Mucosa of rectum (tissue), 2 donors: Measurements from ENCODE around the gene TBXAS1.

Experiments
- H3K27ac ChIP-seq, 2 donors: one replicate each; pipeline ENCODE4 v1.7.0; 2013; ENCODE audit warnings: inconsistent platforms in 2 of 2, low read depth in 2 of 2, low read length in 2 of 2
- H3K27me3 ChIP-seq, 2 donors: one replicate each; pipeline ENCODE4 v1.7.0; 2013; ENCODE audit warnings: low read length in 2 of 2; ENCODE audit not compliant: control insufficient read depth in 2 of 2, insufficient read depth in 2 of 2
- H3K36me3 ChIP-seq, 2 donors: one replicate each; pipeline ENCODE4 v1.7.0; 2013; ENCODE audit warnings: low read length in 2 of 2; ENCODE audit not compliant: control insufficient read depth in 2 of 2, insufficient read depth in 2 of 2
- H3K4me1 ChIP-seq, 2 donors: one replicate each; pipeline ENCODE4 v1.7.0; 2013; ENCODE audit warnings: low read length in 2 of 2, mild to moderate bottlenecking in 1 of 2; ENCODE audit not compliant: control insufficient read depth in 2 of 2, insufficient read depth in 2 of 2
- H3K4me3 ChIP-seq, 2 donors: one replicate each; pipeline ENCODE4 v1.7.0; 2013; ENCODE audit warnings: low read length in 2 of 2
- H3K9ac ChIP-seq, 2 donors: one replicate each; pipeline ENCODE4 v1.7.0; 2013; ENCODE audit warnings: low read length in 2 of 2, low read depth in 1 of 2, mild to moderate bottlenecking in 1 of 2
- H3K9me3 ChIP-seq, 2 donors: one replicate each; pipeline ENCODE4 v1.7.0; 2013; ENCODE audit warnings: low read length in 2 of 2; ENCODE audit not compliant: control insufficient read depth in 2 of 2
- donor health status: healthy.
- donor health status: Normal muscosa, but diverticular disease.

Gene TBXAS1

GRCh38 chr7:140060243-140060630, 231.2 kb downstream of the TBXAS1 start:
- H3K36me3 ChIP-seq, result peaks cover 4 to 20% of the 10 kb centered on the region in 2 donors
- H3K4me1 ChIP-seq, result peaks cover 27 to 37% of the 10 kb centered on the region in 2 donors
- H3K27ac ChIP-seq, result peak overlapping the region; percentile 75 to 82
- peak overlapping the region in 1 of 2 donors; percentile 38 for H3K9ac ChIP-seq
- peak overlapping the region; percentile 38 to 85 for H3K4me3 ChIP-seq
- H3K9me3 ChIP-seq, result no peaks in the 10 kb centered on the region
- H3K27me3 ChIP-seq, result no peaks in the 10 kb centered on the region

- peak overlapping the region; percentile 67 to 85 for H3K4me3 ChIP-seq
- peaks cover 4 to 17% of the 10 kb centered on the region in 2 donors for H3K36me3 ChIP-seq
- H3K4me1 ChIP-seq, result peaks cover 27 to 37% of the 10 kb centered on the region in 2 donors
- no peaks in the 10 kb centered on the region for H3K27me3 ChIP-seq
- H3K27ac ChIP-seq, result peak overlapping the region; percentile 82 to 92
- H3K9me3 ChIP-seq, result no peaks in the 10 kb centered on the region
- H3K9ac ChIP-seq, result peak overlapping the region in 1 of 2 donors; percentile 88
These were observed 231.9 kb downstream of the TBXAS1 start for GRCh38 chr7:140060788-140061606.

GRCh38 chr7:140061607-140061930, 232.5 kb downstream of the TBXAS1 start:
- H3K4me1 ChIP-seq, result peaks cover 27 to 37% of the 10 kb centered on the region in 2 donors
- H3K9ac ChIP-seq, result peak overlapping the region; percentile 84 to 88
- peak overlapping the region; percentile 67 to 85 for H3K4me3 ChIP-seq

GRCh38 chr7:140062118-140062527, 233.1 kb downstream of the TBXAS1 start:
- peaks cover 1 to 6% of the 10 kb centered on the region in 2 donors for H3K36me3 ChIP-seq
- H3K27me3 ChIP-seq, result no peaks in the 10 kb centered on the region
- peak overlapping the region; percentile 90 to 92 for H3K27ac ChIP-seq
- H3K9ac ChIP-seq, result peak overlapping the region; percentile 84 to 88
- peak overlapping the region; percentile 67 to 85 for H3K4me3 ChIP-seq
- peaks cover 27 to 37% of the 10 kb centered on the region in 2 donors for H3K4me1 ChIP-seq
- peaks cover 2% of the 10 kb centered on the region in 2 donors for H3K9me3 ChIP-seq

More at GRCh38 chr7:140061607-140061930, 232.5 kb downstream of the TBXAS1 start:
- no peaks in the 10 kb centered on the region for H3K9me3 ChIP-seq
- H3K27ac ChIP-seq, result peak overlapping the region; percentile 90 to 92
- H3K36me3 ChIP-seq, result peaks cover 4 to 11% of the 10 kb centered on the region in 2 donors
- no peaks in the 10 kb centered on the region for H3K27me3 ChIP-seq

GRCh38 chr7:140062528-140063299, 233.7 kb downstream of the TBXAS1 start, which contains the start of gene PARP12:
Gene PARP12 (minus strand): TSS chr7:140062951. CDS start chr7:140062847, 104 bp downstream.
- peak within 1 kb of the TSS; percentile 67 to 85 for H3K4me3 ChIP-seq
- no peaks in the 10 kb centered on the region for H3K27me3 ChIP-seq
- peak within 1 kb of the TSS; percentile 90 to 92 for H3K27ac ChIP-seq
- H3K9ac ChIP-seq, result peak within 1 kb of the TSS; percentile 88
- peaks cover 27 to 35% of the 10 kb centered on the region in 2 donors for H3K4me1 ChIP-seq
- peaks cover 2 to 6% of the 10 kb centered on the region in 2 donors for H3K9me3 ChIP-seq
- peaks cover 0 to 2% of the 10 kb centered on the region in 2 donors for H3K36me3 ChIP-seq

GRCh38 chr7:140067052-140067451, 238.0 kb downstream of the TBXAS1 start:
- H3K9ac ChIP-seq, result no peak overlapping the region
- H3K9me3 ChIP-seq, result peaks cover 2 to 6% of the 10 kb centered on the region in 2 donors
- no peak overlapping the region for H3K27ac ChIP-seq
- H3K27me3 ChIP-seq, result no peaks in the 10 kb centered on the region
- H3K4me1 ChIP-seq, result peaks cover 3 to 6% of the 10 kb centered on the region in 2 donors
- H3K4me3 ChIP-seq, result no peak overlapping the region
- no peaks in the 10 kb centered on the region for H3K36me3 ChIP-seq

GRCh38 chr7:140068033-140068432, 239.0 kb downstream of the TBXAS1 start:
- Histone ChIP-seq H3K4me1 (peaks cover 2 to 3% of the 10 kb centered on the region in 2 donors), H3K36me3 (no peaks in the 10 kb centered on the region), H3K9me3 (peaks cover 2 to 6% of the 10 kb centered on the region in 2 donors), H3K27me3 (no peaks in the 10 kb centered on the region), H3K4me3 (no peak overlapping the region), H3K27ac (no peak overlapping the region), H3K9ac (no peak overlapping the region)

- H3K9ac ChIP-seq, result no peak overlapping the region
- no peak overlapping the region for H3K27ac ChIP-seq
- no peak overlapping the region for H3K4me3 ChIP-seq
- H3K27me3 ChIP-seq, result no peaks in the 10 kb centered on the region
- H3K4me1 ChIP-seq, result no peaks in the 10 kb centered on the region
- peaks cover 2 to 6% of the 10 kb centered on the region in 2 donors for H3K9me3 ChIP-seq
- H3K36me3 ChIP-seq, result no peaks in the 10 kb centered on the region
These were observed 240.4 kb downstream of the TBXAS1 start for GRCh38 chr7:140069298-140069949.
